Gastroesophageal sphincter (tissue), 3 donors: Measurements from ENCODE around the gene SPAG16.

ENCODE experiments used
- EP300 ChIP-seq: sonication (generic); formaldehyde crosslinking; IDR thresholded peaks from one replicate; pipeline ENCODE4 v1.6.1; 2017; ENCODE audit warnings: antibody characterized with exemption, mild to moderate bottlenecking
- POLR2A ChIP-seq, 2 donors: fragments of 450-650 bp; IDR thresholded peaks; one replicate each; pipeline ENCODE4 v1.6.1; 2017; ENCODE audit warnings: antibody characterized with exemption in 2 of 2, mild to moderate bottlenecking in 2 of 2, moderate library complexity in 1 of 2
- TF ChIP-seq, protein P1 (sequence below), 4 experiments: fragments of 200-600 bp in 2 of 4; fragments of 450-650 bp in 2 of 4; sonication (generic) in 1 of 4; IDR thresholded peaks; one replicate each; pipeline ENCODE4 v1.5.1; 2017 to 2019; ENCODE audit warnings: antibody characterized with exemption in 4 of 4, mild to moderate bottlenecking in 2 of 4, moderate library complexity in 2 of 4

- TF ChIP-seq, protein P1, sequence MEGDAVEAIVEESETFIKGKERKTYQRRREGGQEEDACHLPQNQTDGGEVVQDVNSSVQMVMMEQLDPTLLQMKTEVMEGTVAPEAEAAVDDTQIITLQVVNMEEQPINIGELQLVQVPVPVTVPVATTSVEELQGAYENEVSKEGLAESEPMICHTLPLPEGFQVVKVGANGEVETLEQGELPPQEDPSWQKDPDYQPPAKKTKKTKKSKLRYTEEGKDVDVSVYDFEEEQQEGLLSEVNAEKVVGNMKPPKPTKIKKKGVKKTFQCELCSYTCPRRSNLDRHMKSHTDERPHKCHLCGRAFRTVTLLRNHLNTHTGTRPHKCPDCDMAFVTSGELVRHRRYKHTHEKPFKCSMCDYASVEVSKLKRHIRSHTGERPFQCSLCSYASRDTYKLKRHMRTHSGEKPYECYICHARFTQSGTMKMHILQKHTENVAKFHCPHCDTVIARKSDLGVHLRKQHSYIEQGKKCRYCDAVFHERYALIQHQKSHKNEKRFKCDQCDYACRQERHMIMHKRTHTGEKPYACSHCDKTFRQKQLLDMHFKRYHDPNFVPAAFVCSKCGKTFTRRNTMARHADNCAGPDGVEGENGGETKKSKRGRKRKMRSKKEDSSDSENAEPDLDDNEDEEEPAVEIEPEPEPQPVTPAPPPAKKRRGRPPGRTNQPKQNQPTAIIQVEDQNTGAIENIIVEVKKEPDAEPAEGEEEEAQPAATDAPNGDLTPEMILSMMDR (IDR thresholded peaks at IDR 0.05): no peak
- TF ChIP-seq EP300 (no peak), POLR2A (IDR thresholded peaks at IDR 0.05) (no peak)
These were observed 481.8 kb downstream of the SPAG16 start for GRCh38 chr2:213766062-213766461.
